Activated naive CD8-positive, alpha-beta T cell treated with anti-CD3 and anti-CD28 coated beads for 36 hours (primary cell): ENCODE measurements around the gene ARAF. TPM values are rescaled to one million over a fixed set of nuclear protein-coding genes. Genes with fewer than 3 reads are reported as not detected.

ENCODE experiments used
- DNase-seq: peaks from one replicate; pipeline ENCODE4 v3.0.0; 2021
- H3K27ac Mint-ChIP-seq: one replicate; pipeline ENCODE4 v1.8.0; 2022; ENCODE audit warnings: mild to moderate bottlenecking, moderate library complexity, mixed read lengths
- H3K27me3 Mint-ChIP-seq: one replicate; pipeline ENCODE4 v1.8.0; 2022; ENCODE audit warnings: mild to moderate bottlenecking, mixed read lengths
- H3K36me3 Mint-ChIP-seq: one replicate; pipeline ENCODE4 v1.8.0; 2021; ENCODE audit warnings: mild to moderate bottlenecking, mixed read lengths
- H3K4me1 Mint-ChIP-seq: one replicate; pipeline ENCODE4 v1.8.0; 2021; ENCODE audit warnings: mixed read lengths
- H3K4me3 Mint-ChIP-seq: one replicate; pipeline ENCODE4 v1.8.0; 2022; ENCODE audit warnings: mild to moderate bottlenecking, moderate library complexity, mixed read lengths
- H3K9me3 Mint-ChIP-seq: one replicate; pipeline ENCODE4 v1.8.0; 2022; ENCODE audit warnings: mixed read lengths
- total RNA-seq, 2 experiments: library from RNA; stranded (reverse); gene quantifications; one replicate each; pipeline ENCODE4 v1.2.3, GENCODE V29; 2021

Gene ARAF
- total RNA-seq, 2 experiments from 2014 or later: 65.1 to 70.8 TPM

DNA sequence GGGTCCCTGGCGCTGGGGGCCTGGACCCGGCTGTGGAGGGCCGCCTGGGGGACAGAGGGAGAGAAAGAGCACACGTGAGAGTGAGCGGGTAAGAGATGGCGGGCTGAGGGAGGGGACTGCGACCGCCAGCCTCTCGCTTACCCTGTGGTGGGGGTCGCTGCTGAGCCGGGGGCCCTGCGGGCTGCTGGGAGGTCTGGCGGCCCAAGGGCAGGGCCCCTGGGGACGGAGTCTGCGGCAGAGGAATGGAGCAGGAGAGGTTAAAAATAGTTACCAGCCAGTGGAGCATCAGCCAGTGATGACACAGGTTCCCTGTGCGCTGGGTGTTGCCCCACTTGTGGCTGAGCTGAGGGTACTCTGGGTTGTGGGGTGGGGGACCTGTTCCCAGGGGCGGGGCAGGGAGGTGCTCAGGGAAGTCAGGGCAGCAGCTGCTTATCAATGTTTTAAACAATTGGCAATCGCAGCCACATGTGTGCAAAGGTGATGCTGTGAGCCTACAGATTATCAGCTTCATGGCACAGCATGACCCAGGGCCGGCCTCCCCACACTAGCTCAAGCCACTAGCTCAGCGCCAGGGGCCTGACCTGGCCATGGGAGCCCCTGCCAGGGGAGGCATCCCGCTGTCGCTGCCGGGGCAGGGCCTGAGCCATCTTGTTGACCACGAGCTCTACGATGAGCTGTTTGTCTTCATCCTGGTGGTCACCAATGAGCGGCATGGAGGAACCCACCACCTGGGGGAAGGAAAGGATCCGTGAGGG, 13.7 kb downstream of the ARAF start:
- H3K27ac Mint-ChIP-seq: no peak overlapping the region
- H3K4me1 Mint-ChIP-seq: peaks cover 11% of the 10 kb centered on the region
- DNase-seq: no peak
- peak overlapping the region; percentile 32 for H3K4me3 Mint-ChIP-seq
- H3K27me3 Mint-ChIP-seq: peaks cover 10% of the 10 kb centered on the region
- H3K9me3 Mint-ChIP-seq: no peaks in the 10 kb centered on the region
- peaks cover 20% of the 10 kb centered on the region for H3K36me3 Mint-ChIP-seq

DNA sequence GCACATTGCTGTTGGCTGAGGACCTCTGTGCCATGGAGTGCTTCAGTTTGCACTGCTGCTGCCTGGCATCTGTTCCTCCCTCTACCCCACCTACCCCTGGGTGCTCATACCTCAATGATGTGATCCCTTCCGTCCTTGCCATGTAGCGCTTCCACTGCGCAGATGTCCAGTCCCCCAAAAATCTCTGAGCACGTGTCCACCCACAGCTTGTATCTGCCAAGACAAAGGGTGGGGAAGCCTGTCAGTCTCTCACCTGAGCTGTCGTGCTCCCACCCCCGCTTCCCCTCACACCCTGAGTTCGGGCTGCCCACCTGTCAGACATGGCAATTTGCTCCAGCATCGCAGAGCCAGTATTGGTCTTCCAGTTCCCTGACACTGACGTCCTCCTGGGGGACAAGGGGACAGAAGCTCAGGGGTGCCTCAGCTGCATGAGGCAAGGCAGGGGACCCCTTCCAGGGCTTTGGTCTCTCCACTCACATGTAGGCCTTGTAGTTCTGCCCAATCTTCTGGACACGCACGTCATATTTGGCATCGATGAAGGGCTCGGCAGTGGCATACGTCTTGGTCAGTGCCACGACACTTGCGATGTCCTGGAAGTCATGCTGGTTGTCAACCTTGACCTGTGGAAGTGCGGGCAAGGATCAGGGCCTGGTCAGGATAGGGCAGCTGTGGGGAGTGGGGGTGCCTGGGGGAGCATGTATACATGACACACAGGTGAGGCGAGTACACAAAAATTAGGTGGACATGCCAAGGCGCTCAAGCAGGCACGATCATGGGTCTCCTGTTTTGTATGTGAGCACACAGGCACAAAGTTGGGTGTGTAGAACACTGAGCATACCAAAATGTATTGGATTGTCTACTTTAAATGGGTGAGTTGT, 15.3 kb downstream of the ARAF start:
- Mint-ChIP-seq H3K4me1 (peaks cover 12% of the 10 kb centered on the region), H3K9me3 (no peaks in the 10 kb centered on the region), H3K36me3 (peaks cover 11% of the 10 kb centered on the region), H3K27me3 (peaks cover 10% of the 10 kb centered on the region), H3K4me3 (no peak overlapping the region), H3K27ac (no peak overlapping the region)
- no peak for DNase-seq

DNA sequence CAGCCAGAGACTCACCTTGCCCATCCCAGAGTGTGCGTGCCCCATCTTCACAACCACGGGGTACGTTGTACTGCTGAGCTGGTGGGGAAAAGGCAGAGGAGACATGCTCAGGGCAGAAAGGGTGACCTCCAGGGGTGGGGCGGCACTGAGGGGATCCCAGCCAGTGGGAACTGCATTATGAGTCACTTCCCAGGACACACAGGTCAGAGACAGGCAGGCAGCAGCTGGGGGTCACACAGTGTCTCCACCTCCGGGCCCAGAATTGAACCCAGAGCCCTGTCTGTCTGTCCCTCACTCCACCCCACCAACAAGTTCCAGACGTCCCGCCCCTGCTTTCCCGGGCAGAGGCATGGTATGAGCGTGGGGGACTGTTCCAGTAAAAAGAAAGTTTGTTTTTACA, 16.4 kb downstream of the ARAF start:
- Mint-ChIP-seq H3K27ac (no peak overlapping the region), H3K4me3 (no peak overlapping the region), H3K36me3 (peaks cover 3% of the 10 kb centered on the region), H3K9me3 (no peaks in the 10 kb centered on the region), H3K27me3 (peaks cover 10% of the 10 kb centered on the region), H3K4me1 (peaks cover 19% of the 10 kb centered on the region)
- no peak for DNase-seq

DNA sequence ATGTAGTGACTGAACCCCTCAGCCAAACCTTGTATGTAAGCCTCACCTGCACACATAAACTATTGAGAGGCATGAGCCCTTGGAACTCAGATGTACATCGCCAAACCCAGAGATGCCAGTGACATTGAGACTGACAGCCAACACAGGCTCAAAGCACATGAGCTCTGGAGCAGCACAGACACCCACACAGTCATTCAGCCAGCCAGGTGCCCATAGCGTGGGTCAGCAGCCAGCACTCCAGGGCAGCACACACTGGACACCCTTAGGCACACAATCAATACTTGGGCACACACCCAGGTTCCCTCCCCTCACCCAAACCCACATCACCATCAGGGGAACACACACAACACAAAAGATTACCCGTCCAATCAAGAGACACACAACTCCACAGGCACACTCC, 16.9 kb downstream of the ARAF start:
- H3K27me3 Mint-ChIP-seq: peaks cover 10% of the 10 kb centered on the region
- H3K4me3 Mint-ChIP-seq: no peak overlapping the region
- H3K9me3 Mint-ChIP-seq: no peaks in the 10 kb centered on the region
- no peak overlapping the region for H3K27ac Mint-ChIP-seq
- no peak for DNase-seq
- peaks cover 20% of the 10 kb centered on the region for H3K4me1 Mint-ChIP-seq
- H3K36me3 Mint-ChIP-seq: no peaks in the 10 kb centered on the region

- H3K4me1 Mint-ChIP-seq: peaks cover 21% of the 10 kb centered on the region
- peaks cover 5% of the 10 kb centered on the region for H3K27me3 Mint-ChIP-seq
- no peak for DNase-seq
- H3K36me3 Mint-ChIP-seq: no peaks in the 10 kb centered on the region
- no peak overlapping the region for H3K4me3 Mint-ChIP-seq
- no peak overlapping the region for H3K27ac Mint-ChIP-seq
- H3K9me3 Mint-ChIP-seq: no peaks in the 10 kb centered on the region
These were observed 17.7 kb downstream of the ARAF start for GRCh38 chrX:47578692-47579091.

DNA sequence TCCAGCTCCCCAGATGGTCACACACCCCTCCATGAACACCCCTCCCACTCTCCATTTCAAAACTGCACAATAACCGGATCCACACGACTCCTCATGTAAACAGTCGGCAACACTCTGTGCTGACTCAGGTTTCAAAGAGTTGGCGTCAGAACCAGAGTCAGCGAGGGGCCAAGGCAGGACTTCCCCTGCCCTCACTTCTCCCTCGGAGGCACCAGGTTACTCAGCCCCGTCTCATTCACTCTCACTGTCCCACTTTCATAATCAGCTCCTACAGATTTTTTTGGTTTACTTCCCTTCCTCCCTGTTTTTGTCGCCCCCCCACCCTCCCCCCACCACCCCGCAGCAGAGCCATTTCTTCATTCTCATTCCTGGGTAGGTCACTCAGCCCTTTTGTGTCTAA, 18.5 kb downstream of the ARAF start:
- DNase-seq: no peak
- no peaks in the 10 kb centered on the region for H3K36me3 Mint-ChIP-seq
- H3K9me3 Mint-ChIP-seq: no peaks in the 10 kb centered on the region
- H3K4me1 Mint-ChIP-seq: peaks cover 24% of the 10 kb centered on the region
- H3K27me3 Mint-ChIP-seq: peaks cover 5% of the 10 kb centered on the region
- no peak overlapping the region for H3K27ac Mint-ChIP-seq
- H3K4me3 Mint-ChIP-seq: no peak overlapping the region

GRCh38 chrX:47581731-47582647, 21.0 kb downstream of the ARAF start, which contains the start of gene TIMP1:
TSS of gene TIMP1 (plus strand) at chrX:47582436. CDS start at chrX:47583416, 980 bp downstream.
- no peaks in the 10 kb centered on the region for H3K36me3 Mint-ChIP-seq
- H3K9me3 Mint-ChIP-seq: no peaks in the 10 kb centered on the region
- no peaks in the 10 kb centered on the region for H3K27me3 Mint-ChIP-seq
- peak; percentile 82 for DNase-seq
- H3K27ac Mint-ChIP-seq: peak within 1 kb of the TSS; percentile 28
- H3K4me1 Mint-ChIP-seq: peaks cover 26% of the 10 kb centered on the region
- H3K4me3 Mint-ChIP-seq: peak within 1 kb of the TSS; percentile 52

DNA sequence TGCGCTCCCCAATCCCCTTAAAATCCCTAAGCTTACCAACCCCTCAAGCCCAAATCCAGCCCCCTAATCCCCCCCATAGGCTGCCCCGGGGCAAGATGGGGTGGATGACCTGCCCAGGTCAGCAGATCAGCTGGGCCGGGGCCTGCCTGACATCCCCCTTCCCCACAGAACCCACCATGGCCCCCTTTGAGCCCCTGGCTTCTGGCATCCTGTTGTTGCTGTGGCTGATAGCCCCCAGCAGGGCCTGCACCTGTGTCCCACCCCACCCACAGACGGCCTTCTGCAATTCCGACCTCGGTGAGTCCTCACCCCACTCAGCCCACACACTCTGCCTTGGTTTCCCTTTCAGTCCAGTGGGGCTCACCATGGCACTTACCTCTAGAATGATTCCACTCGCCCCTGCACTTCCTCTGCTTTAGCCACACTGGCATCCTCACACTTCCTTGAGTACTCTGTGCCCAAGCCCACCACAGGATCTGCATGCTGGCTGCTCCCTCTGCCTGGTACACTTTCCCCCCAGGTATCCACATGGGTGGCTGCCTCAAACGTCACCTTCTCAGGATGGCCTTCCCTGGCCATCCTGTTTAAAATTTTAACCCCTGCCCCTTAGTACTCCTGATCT, 22.3 kb downstream of the ARAF start:
- Mint-ChIP-seq H3K27ac (no peak overlapping the region), H3K4me3 (no peak overlapping the region)
- no peak for DNase-seq

GRCh38 chrX:47584714-47585113, 23.7 kb downstream of the ARAF start:
- DNase-seq: no peak
- Mint-ChIP-seq H3K4me3 (no peak overlapping the region), H3K27me3 (no peaks in the 10 kb centered on the region), H3K27ac (no peak overlapping the region), H3K36me3 (no peaks in the 10 kb centered on the region), H3K4me1 (peaks cover 24% of the 10 kb centered on the region), H3K9me3 (no peaks in the 10 kb centered on the region)

More for the DNA sequence above, 22.3 kb downstream of the ARAF start:
- H3K4me1 Mint-ChIP-seq: peaks cover 27% of the 10 kb centered on the region
- H3K27me3 Mint-ChIP-seq: no peaks in the 10 kb centered on the region
- H3K9me3 Mint-ChIP-seq: no peaks in the 10 kb centered on the region
- H3K36me3 Mint-ChIP-seq: no peaks in the 10 kb centered on the region

GRCh38 chrX:47585273-47585672, 24.3 kb downstream of the ARAF start:
- Mint-ChIP-seq H3K27ac (no peak overlapping the region), H3K27me3 (no peaks in the 10 kb centered on the region), H3K4me1 (peaks cover 22% of the 10 kb centered on the region), H3K9me3 (no peaks in the 10 kb centered on the region), H3K36me3 (no peaks in the 10 kb centered on the region), H3K4me3 (no peak overlapping the region)
- DNase-seq: no peak

GRCh38 chrX:47586043-47586787, 25.2 kb downstream of the ARAF start:
- Mint-ChIP-seq H3K27me3 (no peaks in the 10 kb centered on the region), H3K4me1 (peaks cover 22% of the 10 kb centered on the region), H3K36me3 (no peaks in the 10 kb centered on the region), H3K4me3 (no peak overlapping the region), H3K27ac (no peak overlapping the region), H3K9me3 (no peaks in the 10 kb centered on the region)
- DNase-seq: no peak

DNA sequence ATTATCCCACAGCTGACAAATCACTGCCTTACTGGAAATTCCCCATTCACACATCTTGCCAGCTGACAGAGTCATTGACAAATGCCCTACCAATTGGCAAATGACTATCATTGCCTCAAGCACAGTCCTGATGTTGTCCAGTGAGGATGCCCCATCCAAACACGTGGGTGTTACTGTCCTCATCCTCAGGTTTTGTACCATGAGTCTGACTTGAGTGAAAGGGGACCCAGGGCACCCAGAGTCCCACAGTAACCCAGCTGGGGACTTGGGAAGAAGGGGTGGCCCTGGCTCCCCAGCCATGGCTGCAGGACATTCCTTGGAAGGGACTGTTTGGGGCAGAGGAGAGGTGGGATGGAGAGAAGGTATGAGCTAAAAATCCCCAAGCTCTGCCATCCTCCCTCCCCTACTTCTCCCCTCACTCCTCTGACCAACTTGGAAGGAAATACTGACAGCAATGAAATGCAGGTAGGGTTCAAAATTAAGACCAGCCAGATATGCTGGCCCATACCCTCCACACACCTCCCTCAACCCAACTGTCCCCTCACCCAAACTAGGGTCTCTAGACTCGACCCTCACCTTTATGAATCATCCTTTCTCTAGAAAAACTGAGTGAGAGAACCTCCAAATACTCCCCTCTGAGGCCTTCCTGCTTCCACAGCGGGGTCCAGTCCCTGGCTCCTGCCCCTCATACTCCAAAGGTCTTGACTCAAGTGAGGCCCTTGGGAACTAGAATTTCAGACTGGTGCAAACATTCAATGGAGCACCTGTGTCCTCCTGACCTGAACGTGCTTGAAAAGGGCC, 26.3 kb downstream of the ARAF start:
- Mint-ChIP-seq H3K27ac (no peak overlapping the region), H3K27me3 (no peaks in the 10 kb centered on the region), H3K4me1 (peaks cover 15% of the 10 kb centered on the region), H3K9me3 (no peaks in the 10 kb centered on the region), H3K36me3 (no peaks in the 10 kb centered on the region), H3K4me3 (no peak overlapping the region)
- DNase-seq: no peak
